Glutamatergic neuron (in vitro differentiated cells): ENCODE data around the gene GPC6. TPM values are rescaled to one million over a fixed set of nuclear protein-coding genes. Genes with fewer than 3 reads are reported as not detected.

Experiments
- DNase-seq: peaks from one replicate; pipeline ENCODE4 v3.0.0; 2022
- H3K27ac Mint-ChIP-seq: one replicate; pipeline ENCODE4 v1.8.0; 2020; ENCODE audit warnings: mild to moderate bottlenecking, mixed read lengths, inconsistent platforms; ENCODE audit not compliant: unreplicated experiment
- H3K27me3 Mint-ChIP-seq: one replicate; pipeline ENCODE4 v1.8.0; 2020; ENCODE audit warnings: mild to moderate bottlenecking, moderate library complexity, mixed read lengths, inconsistent platforms; ENCODE audit not compliant: unreplicated experiment
- H3K36me3 Mint-ChIP-seq: one replicate; pipeline ENCODE4 v1.8.0; 2020; ENCODE audit warnings: mild to moderate bottlenecking, mixed read lengths, inconsistent platforms; ENCODE audit not compliant: unreplicated experiment
- H3K4me1 Mint-ChIP-seq: one replicate; pipeline ENCODE4 v1.8.0; 2020; ENCODE audit warnings: mild to moderate bottlenecking, low read depth, mixed read lengths, inconsistent platforms; ENCODE audit not compliant: unreplicated experiment
- H3K4me3 Mint-ChIP-seq: one replicate; pipeline ENCODE4 v1.8.0; 2020; ENCODE audit warnings: mild to moderate bottlenecking, mixed read lengths, inconsistent platforms; ENCODE audit not compliant: unreplicated experiment
- H3K9me3 Mint-ChIP-seq: one replicate; pipeline ENCODE4 v1.8.0; 2020; ENCODE audit warnings: mild to moderate bottlenecking, moderate library complexity, mixed read lengths, inconsistent platforms; ENCODE audit not compliant: unreplicated experiment
- total RNA-seq: library from RNA; stranded (reverse); fragmentation: NEBNext Ultra II Directional; extraction: Animal tissue kit (Norgen Biotek cat#: 25700); gene quantifications from one replicate; pipeline ENCODE4 v1.2.1, GENCODE V29; 2021; ENCODE audit not compliant: unreplicated experiment
- TF ChIP-seq, protein P1 (sequence below): fragments of 200-600 bp; sonication (generic); IDR thresholded peaks from one replicate; pipeline ENCODE4 v1.5.0; 2021; ENCODE audit not compliant: partially characterized antibody, unreplicated experiment

Gene GPC6
- total RNA-seq, 1 donor from 2014 or later = 11.8 TPM

DNA sequence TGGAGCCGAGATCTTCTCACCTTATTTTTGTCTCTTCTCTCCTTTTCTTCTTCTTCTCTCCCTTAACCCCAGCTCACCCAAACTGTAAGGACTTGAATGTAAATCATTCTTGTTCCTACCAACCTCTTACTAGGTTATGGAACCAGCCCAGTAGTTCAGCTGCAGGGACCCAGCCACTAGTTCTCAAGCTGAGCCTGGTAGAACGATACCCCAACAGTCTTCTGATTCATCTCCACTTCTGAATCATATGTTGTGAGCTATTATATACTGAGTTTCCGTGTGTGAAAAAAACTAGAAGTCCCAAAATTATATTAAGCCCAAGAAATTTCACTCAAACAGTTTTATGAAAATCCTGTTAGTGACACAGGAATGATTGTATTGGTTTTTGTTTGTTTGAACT, 1185.1 kb downstream of the GPC6 start:
- Mint-ChIP-seq H3K4me3 (no peak overlapping the region), H3K27ac (no peak overlapping the region), H3K27me3 (peaks cover 4% of the 10 kb centered on the region), H3K36me3 (no peaks in the 10 kb centered on the region), H3K9me3 (no peaks in the 10 kb centered on the region), H3K4me1 (peaks cover 14% of the 10 kb centered on the region)
- TF ChIP-seq, protein P1, sequence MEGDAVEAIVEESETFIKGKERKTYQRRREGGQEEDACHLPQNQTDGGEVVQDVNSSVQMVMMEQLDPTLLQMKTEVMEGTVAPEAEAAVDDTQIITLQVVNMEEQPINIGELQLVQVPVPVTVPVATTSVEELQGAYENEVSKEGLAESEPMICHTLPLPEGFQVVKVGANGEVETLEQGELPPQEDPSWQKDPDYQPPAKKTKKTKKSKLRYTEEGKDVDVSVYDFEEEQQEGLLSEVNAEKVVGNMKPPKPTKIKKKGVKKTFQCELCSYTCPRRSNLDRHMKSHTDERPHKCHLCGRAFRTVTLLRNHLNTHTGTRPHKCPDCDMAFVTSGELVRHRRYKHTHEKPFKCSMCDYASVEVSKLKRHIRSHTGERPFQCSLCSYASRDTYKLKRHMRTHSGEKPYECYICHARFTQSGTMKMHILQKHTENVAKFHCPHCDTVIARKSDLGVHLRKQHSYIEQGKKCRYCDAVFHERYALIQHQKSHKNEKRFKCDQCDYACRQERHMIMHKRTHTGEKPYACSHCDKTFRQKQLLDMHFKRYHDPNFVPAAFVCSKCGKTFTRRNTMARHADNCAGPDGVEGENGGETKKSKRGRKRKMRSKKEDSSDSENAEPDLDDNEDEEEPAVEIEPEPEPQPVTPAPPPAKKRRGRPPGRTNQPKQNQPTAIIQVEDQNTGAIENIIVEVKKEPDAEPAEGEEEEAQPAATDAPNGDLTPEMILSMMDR = no peak
- no peak for DNase-seq

DNA sequence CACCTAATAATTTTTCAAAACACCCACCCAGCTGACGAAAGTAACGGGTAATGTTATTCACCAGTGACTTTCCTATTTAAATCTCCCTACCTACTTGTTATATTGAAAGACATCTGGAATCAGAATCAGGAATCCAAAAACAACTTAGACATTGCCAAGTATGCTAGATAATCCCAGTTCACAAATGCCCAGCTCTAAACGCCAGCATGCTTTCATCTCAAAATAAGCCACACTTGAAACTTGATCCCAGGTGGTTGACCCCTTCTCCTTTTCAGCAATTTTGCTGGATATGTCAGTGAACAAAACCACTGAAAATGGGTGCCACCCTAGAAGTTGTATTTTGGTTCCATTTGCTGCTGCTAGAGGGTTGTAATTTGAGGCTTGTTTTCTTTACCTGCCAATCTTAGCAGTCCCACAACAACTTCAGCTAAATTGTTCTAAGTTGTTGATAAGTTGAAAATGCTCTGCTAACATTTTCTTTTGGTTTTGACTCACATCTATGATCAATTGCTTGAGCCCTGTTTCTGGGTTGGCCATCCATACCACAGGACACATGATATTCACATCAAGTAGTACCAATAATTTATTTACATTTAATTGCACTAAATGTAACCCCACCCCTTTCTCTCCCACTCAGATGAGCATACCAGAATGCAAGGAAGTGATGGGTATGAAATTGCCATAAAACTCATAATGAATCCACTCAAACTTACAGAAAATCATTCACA, 1186.4 kb downstream of the GPC6 start:
- H3K9me3 Mint-ChIP-seq = peaks cover 2% of the 10 kb centered on the region
- peaks cover 4% of the 10 kb centered on the region for H3K27me3 Mint-ChIP-seq
- peaks cover 14% of the 10 kb centered on the region for H3K4me1 Mint-ChIP-seq
- DNase-seq = no peak
- TF ChIP-seq, protein P1 = no peak
- H3K36me3 Mint-ChIP-seq = no peaks in the 10 kb centered on the region
- no peak overlapping the region for H3K4me3 Mint-ChIP-seq
- H3K27ac Mint-ChIP-seq = no peak overlapping the region

DNA sequence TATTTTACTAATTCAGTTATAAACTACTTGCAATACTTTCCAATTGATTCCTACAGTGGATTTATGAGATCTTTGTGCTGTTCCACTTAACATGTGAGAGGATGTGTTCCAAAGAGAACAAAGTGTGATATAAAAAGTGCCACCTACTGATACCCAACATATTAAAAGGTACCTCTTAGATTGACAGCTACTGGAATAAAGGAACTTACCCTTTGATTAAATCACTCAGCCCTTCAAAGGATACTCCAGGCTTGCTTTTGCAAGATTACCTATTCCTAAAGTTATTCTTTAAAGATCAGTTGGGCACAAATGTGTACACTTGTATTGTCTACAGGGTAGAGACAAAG, 1187.0 kb downstream of the GPC6 start:
- TF ChIP-seq, protein P1 = no peak
- no peak overlapping the region for H3K4me3 Mint-ChIP-seq
- H3K9me3 Mint-ChIP-seq = peaks cover 2% of the 10 kb centered on the region
- no peak for DNase-seq
- H3K36me3 Mint-ChIP-seq = no peaks in the 10 kb centered on the region
- no peak overlapping the region for H3K27ac Mint-ChIP-seq
- H3K27me3 Mint-ChIP-seq = peaks cover 4% of the 10 kb centered on the region
- H3K4me1 Mint-ChIP-seq = peaks cover 14% of the 10 kb centered on the region

DNA sequence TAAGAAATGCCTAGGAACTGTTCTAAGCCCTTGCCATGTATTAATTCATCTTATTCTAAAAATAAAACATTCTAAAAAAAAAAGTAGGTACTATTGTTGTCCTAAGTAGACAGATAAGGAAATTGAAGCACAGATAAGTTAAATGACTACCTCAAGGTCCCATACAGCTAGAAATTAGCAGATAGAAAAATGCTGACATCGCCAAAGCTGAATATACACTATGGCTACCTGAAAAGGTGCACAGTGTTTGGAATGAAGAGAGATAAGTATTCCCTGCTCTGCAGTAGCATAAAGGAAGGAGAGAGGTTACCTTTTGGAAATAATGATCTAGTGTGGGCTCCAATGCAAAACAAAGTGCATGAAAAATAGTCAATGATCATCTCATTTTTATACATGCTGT, 1187.5 kb downstream of the GPC6 start:
- Mint-ChIP-seq H3K36me3 (no peaks in the 10 kb centered on the region), H3K27ac (no peak overlapping the region), H3K4me3 (no peak overlapping the region), H3K4me1 (peaks cover 14% of the 10 kb centered on the region), H3K27me3 (no peaks in the 10 kb centered on the region), H3K9me3 (peaks cover 2% of the 10 kb centered on the region)
- TF ChIP-seq, protein P1 = no peak
- DNase-seq = no peak

DNA sequence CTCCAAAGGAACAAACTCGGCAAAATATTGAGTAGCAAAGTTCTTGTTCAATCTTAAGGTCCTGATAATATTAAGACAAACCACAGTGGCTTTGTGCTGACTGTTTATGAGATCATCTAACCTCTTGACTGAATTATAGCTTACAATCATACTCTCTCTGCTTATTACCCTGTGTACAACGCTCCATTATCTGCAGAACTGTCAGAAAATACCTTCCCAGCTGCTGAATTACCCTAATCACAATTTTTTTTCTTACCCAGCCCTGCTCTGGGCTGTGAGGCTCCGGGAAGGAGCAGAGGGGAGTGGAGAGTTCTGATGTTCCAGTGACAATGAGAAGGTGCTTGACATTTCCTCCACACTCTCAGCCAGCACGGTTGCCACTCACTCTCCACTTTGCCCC, 1188.1 kb downstream of the GPC6 start:
- no peak overlapping the region for H3K4me3 Mint-ChIP-seq

More for the DNA sequence above, 1188.1 kb downstream of the GPC6 start:
- DNase-seq = no peak
- TF ChIP-seq, protein P1 = no peak
- H3K27ac Mint-ChIP-seq = no peak overlapping the region
- peaks cover 14% of the 10 kb centered on the region for H3K4me1 Mint-ChIP-seq
- no peaks in the 10 kb centered on the region for H3K27me3 Mint-ChIP-seq
- H3K36me3 Mint-ChIP-seq = no peaks in the 10 kb centered on the region
- peaks cover 2% of the 10 kb centered on the region for H3K9me3 Mint-ChIP-seq
